ENCODE measurements around the gene PAIP2B.
"Not testable (repeated sequence)": the region's sequence is repeated elsewhere in the genome, so short reads cannot be mapped to it uniquely, and the experiment has no call there.

- TF ChIP-seq POLR2AphosphoS5 (IDR thresholded peaks at IDR 0.05); CTCF (IDR thresholded peaks at IDR 0.05; ENCODE audit: poor library complexity, severe bottlenecking); EZH2 (IDR thresholded peaks at IDR 0.05; ENCODE audit: borderline replicate concordance, insufficient read depth, low read length, poor library complexity, severe bottlenecking); EP300 (conservative IDR thresholded peaks at IDR 0.05; ENCODE audit: poor library complexity, severe bottlenecking); RAD21 (conservative IDR thresholded peaks at IDR 0.05); MXI1 (conservative IDR thresholded peaks at IDR 0.05; ENCODE audit: poor library complexity, severe bottlenecking); TAF1 (IDR thresholded peaks at IDR 0.05; ENCODE audit: low read depth): not testable (repeated sequence)
Measured at GRCh38 chr2:71178836-71179235, 48.1 kb downstream of the PAIP2B start.

Measured in neural cell (in vitro differentiated cells).